Neural cell (in vitro differentiated cells): ENCODE measurements around the gene PLXDC1. TPM values are rescaled to one million over a fixed set of nuclear protein-coding genes. Genes with fewer than 3 reads are reported as not detected.

Experiments
- H2AFZ ChIP-seq: fragments of 200-600, 300-800 bp; sonication (generic), shearing (Covaris generic); 2 replicates; pipeline ENCODE4 v1.6.0; 2014; ENCODE audit warnings: low read depth, mild to moderate bottlenecking, antibody characterized with exemption, low read length, moderate library complexity
- H3F3A ChIP-seq: fragments of 200-600 bp; shearing (Covaris generic); 2 replicates; pipeline ENCODE4 v1.6.1; 2016; ENCODE audit warnings: mild to moderate bottlenecking, moderate library complexity, mixed read lengths, antibody characterized with exemption, low read length; ENCODE audit not compliant: insufficient read depth, poor library complexity, severe bottlenecking
- H3K27ac ChIP-seq: fragments of 200-600, 300-800 bp; sonication (generic), shearing (Covaris generic); 2 replicates; pipeline ENCODE4 v1.5.1; 2014; ENCODE audit warnings: mild to moderate bottlenecking, low read length, moderate library complexity
- H3K27me3 ChIP-seq: fragments of 300-800, 200-600 bp; sonication (generic), shearing (Covaris generic); 2 replicates; pipeline ENCODE4 v1.6.0; 2014; ENCODE audit warnings: mild to moderate bottlenecking, low read depth, low read length, moderate library complexity; ENCODE audit not compliant: insufficient read depth
- H3K36me3 ChIP-seq: fragments of 300-800, 200-600 bp; sonication (generic), shearing (Covaris generic); 2 replicates; pipeline ENCODE4 v1.5.1; 2014; ENCODE audit warnings: mild to moderate bottlenecking, antibody characterized with exemption, low read length, moderate library complexity; ENCODE audit not compliant: insufficient read depth
- H3K4me2 ChIP-seq: fragments of 300-800, 200-600 bp; sonication (generic), shearing (Covaris generic); 2 replicates; pipeline ENCODE4 v1.6.0; 2014; ENCODE audit warnings: mild to moderate bottlenecking, low read length
- H3K4me3 ChIP-seq: fragments of 300-800, 200-600 bp; sonication (generic), shearing (Covaris generic); 2 replicates; pipeline ENCODE4 v1.5.1; 2014; ENCODE audit warnings: mild to moderate bottlenecking, low read length, moderate library complexity
- H3K79me2 ChIP-seq: fragments of 200-600 bp; shearing (Covaris generic); replicated peaks from 2 replicates; pipeline ENCODE4 v1.6.0; 2014; ENCODE audit warnings: mild to moderate bottlenecking, low read length, moderate library complexity; ENCODE audit not compliant: insufficient read depth
- H3K9ac ChIP-seq: fragments of 300-800, 200-600 bp; sonication (generic), shearing (Covaris generic); 2 replicates; pipeline ENCODE4 v1.6.1; 2016; ENCODE audit warnings: mild to moderate bottlenecking, low read length, mixed read lengths
- H3K9me2 ChIP-seq: fragments of 200-600 bp; shearing (Covaris generic); 2 replicates; pipeline ENCODE4 v1.6.1; 2016; ENCODE audit warnings: mild to moderate bottlenecking, low read length, mixed read lengths; ENCODE audit not compliant: insufficient read depth
- H3K9me3 ChIP-seq: fragments of 200-600, 300-800 bp; sonication (generic), shearing (Covaris generic); 2 replicates; pipeline ENCODE4 v1.6.1; 2016; ENCODE audit warnings: mild to moderate bottlenecking, mixed run types, low read length, moderate library complexity, mixed read lengths
- H4K20me1 ChIP-seq: fragments of 200-600 bp; shearing (Covaris generic); 2 replicates; pipeline ENCODE4 v1.6.1; 2016; ENCODE audit warnings: mild to moderate bottlenecking, mixed run types; ENCODE audit not compliant: insufficient read depth
- EZH2 ChIP-seq: fragments of 200-600, 300-800 bp; shearing (Covaris generic), sonication (generic); IDR thresholded peaks from 2 replicates; pipeline ENCODE4 v1.6.1; 2014; ENCODE audit warnings: antibody characterized with exemption, low read length, borderline replicate concordance, mild to moderate bottlenecking; ENCODE audit not compliant: insufficient read depth, poor library complexity, severe bottlenecking
- POLR2AphosphoS5 ChIP-seq: IDR thresholded peaks from 2 replicates; pipeline ENCODE4 v1.6.1; 2012
- SMC3 ChIP-seq: fragments of 450-650 bp; conservative IDR thresholded peaks from 2 replicates; pipeline ENCODE4 v1.6.1; 2014; ENCODE audit warnings: antibody characterized with exemption, mild to moderate bottlenecking, moderate library complexity; ENCODE audit not compliant: poor library complexity
- TAF1 ChIP-seq: IDR thresholded peaks from 2 replicates; pipeline ENCODE4 v1.6.1; 2012; ENCODE audit warnings: low read depth
- polyA plus RNA-seq: library from polyadenylated mRNA; depleted of rRNA; stranded (reverse); fragments of >200 nt; gene quantifications from 2 replicates; pipeline ENCODE4 v1.2.3, GENCODE V29; 2014
- small RNA-seq, 3 experiments: library from RNA; depleted of rRNA; stranded (forward); fragments of <200 nt; gene quantifications; one replicate each; pipeline ENCODE3, GENCODE V24; 2012
- TF ChIP-seq, protein P1 (sequence below): fragments of 450-650 bp; IDR thresholded peaks from 2 replicates; pipeline ENCODE4 v1.5.1; 2014; ENCODE audit warnings: antibody characterized with exemption, mild to moderate bottlenecking, moderate library complexity; ENCODE audit not compliant: poor library complexity, severe bottlenecking
- TF ChIP-seq, protein P2 (sequence below): IDR thresholded peaks from 2 replicates; pipeline ENCODE4 v1.6.1; 2012; ENCODE audit warnings: borderline replicate concordance

The PLXDC1 gene
- polyA plus RNA-seq, 1 donor from 2014 or later = 10.0 TPM

DNA sequence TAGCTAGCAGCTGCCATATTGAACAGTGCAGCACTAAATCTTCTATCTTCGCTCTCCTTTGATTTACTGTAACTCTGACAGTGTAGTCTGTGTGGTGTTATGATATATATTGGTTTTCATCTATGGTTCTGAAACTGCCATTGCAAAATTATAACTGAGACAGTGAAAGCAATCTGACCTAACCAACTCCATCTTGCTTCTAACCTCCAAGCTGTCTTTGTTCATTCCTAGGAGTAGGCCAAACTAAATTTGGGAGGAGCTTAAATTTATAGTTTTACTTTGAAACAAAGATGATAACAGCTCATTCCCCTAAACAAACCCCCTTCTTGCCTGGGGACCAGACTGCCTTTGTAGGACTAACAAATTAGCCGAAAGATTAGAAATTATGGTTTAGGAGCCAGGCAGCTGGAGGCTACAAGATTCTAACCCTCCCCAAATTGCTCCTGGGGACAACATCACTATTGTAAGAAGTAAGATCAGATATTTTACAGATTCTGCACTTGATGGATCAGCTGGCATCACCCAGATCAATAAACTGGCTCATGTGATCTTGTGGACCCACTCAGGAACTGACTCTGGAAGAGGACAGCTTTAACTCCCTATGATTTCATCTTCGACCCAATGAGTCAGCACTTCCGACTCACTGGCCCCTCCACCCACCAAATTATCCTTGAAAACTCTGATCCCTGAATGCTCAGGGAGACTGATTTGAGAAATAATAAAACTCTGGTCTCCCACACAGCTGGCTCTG lies 137.2 kb downstream of the PLXDC1 start:
- no peak overlapping the region for H2AFZ ChIP-seq
- no peak overlapping the region for H3K4me2 ChIP-seq
- no peak overlapping the region for H3K9ac ChIP-seq

More for the DNA sequence above, 137.2 kb downstream of the PLXDC1 start:
- Histone ChIP-seq H3F3A (no peaks in the 10 kb centered on the region), H3K27me3 (no peaks in the 10 kb centered on the region), H3K9me2 (no peaks in the 10 kb centered on the region), H3K79me2 (no peaks in the 10 kb centered on the region), H3K9me3 (no peaks in the 10 kb centered on the region), H3K4me3 (no peak overlapping the region), H3K36me3 (no peaks in the 10 kb centered on the region), H3K27ac (no peak overlapping the region), H4K20me1 (no peaks in the 10 kb centered on the region)
- TF ChIP-seq, protein P1, sequence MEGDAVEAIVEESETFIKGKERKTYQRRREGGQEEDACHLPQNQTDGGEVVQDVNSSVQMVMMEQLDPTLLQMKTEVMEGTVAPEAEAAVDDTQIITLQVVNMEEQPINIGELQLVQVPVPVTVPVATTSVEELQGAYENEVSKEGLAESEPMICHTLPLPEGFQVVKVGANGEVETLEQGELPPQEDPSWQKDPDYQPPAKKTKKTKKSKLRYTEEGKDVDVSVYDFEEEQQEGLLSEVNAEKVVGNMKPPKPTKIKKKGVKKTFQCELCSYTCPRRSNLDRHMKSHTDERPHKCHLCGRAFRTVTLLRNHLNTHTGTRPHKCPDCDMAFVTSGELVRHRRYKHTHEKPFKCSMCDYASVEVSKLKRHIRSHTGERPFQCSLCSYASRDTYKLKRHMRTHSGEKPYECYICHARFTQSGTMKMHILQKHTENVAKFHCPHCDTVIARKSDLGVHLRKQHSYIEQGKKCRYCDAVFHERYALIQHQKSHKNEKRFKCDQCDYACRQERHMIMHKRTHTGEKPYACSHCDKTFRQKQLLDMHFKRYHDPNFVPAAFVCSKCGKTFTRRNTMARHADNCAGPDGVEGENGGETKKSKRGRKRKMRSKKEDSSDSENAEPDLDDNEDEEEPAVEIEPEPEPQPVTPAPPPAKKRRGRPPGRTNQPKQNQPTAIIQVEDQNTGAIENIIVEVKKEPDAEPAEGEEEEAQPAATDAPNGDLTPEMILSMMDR = no peak
- TF ChIP-seq SMC3 (no peak), POLR2AphosphoS5 (no peak), EZH2 (no peak), TAF1 (no peak)
- TF ChIP-seq, protein P2, sequence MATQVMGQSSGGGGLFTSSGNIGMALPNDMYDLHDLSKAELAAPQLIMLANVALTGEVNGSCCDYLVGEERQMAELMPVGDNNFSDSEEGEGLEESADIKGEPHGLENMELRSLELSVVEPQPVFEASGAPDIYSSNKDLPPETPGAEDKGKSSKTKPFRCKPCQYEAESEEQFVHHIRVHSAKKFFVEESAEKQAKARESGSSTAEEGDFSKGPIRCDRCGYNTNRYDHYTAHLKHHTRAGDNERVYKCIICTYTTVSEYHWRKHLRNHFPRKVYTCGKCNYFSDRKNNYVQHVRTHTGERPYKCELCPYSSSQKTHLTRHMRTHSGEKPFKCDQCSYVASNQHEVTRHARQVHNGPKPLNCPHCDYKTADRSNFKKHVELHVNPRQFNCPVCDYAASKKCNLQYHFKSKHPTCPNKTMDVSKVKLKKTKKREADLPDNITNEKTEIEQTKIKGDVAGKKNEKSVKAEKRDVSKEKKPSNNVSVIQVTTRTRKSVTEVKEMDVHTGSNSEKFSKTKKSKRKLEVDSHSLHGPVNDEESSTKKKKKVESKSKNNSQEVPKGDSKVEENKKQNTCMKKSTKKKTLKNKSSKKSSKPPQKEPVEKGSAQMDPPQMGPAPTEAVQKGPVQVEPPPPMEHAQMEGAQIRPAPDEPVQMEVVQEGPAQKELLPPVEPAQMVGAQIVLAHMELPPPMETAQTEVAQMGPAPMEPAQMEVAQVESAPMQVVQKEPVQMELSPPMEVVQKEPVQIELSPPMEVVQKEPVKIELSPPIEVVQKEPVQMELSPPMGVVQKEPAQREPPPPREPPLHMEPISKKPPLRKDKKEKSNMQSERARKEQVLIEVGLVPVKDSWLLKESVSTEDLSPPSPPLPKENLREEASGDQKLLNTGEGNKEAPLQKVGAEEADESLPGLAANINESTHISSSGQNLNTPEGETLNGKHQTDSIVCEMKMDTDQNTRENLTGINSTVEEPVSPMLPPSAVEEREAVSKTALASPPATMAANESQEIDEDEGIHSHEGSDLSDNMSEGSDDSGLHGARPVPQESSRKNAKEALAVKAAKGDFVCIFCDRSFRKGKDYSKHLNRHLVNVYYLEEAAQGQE = no peak

Small RNA genes lying within 50 kb of the gene (small RNA-seq; reads per million reads assigned to genes)
- 0 reads per million in 3 experiments for gene AC091178.1

Other genes starting within 250 kb of the PLXDC1 start
- gene FBXO47, start 184.2 kb downstream of the PLXDC1 start, polyA plus RNA-seq = not detected in 2 replicates
- not detected in 2 replicates for gene ARL5C, start 14.5 kb upstream of the PLXDC1 start, polyA plus RNA-seq
- 18.9 and 29.1 TPM in 2 replicates for gene CACNB1, start 46.0 kb upstream of the PLXDC1 start, polyA plus RNA-seq
- gene RPL19, start 48.6 kb upstream of the PLXDC1 start, polyA plus RNA-seq = 1,422 and 1,623 TPM in 2 replicates
- gene STAC2, start 74.3 kb upstream of the PLXDC1 start, polyA plus RNA-seq = not detected in 2 replicates
- 12.0 and 15.5 TPM in 2 replicates for gene FBXL20, start 250.0 kb upstream of the PLXDC1 start, polyA plus RNA-seq